H9 (cell line): Measurements from ENCODE around the gene BATF. TPM values are rescaled to one million over a fixed set of nuclear protein-coding genes. Genes with fewer than 3 reads are reported as not detected.
A peak's percentile ranks its signal among the peaks of the same experiment; 100 is the strongest.

ENCODE experiments used
- DNase-seq: peaks from one replicate; pipeline ENCODE4 v3.0.0-alpha.2; 2017
- H2AFZ ChIP-seq: one replicate; pipeline ENCODE4 v1.6.1; 2013; ENCODE audit warnings: mild to moderate bottlenecking, low read length, control low read depth, moderate library complexity
- H2AK5ac ChIP-seq: 2 replicates; pipeline ENCODE4 v1.6.1; 2013; ENCODE audit warnings: low read length, control low read depth, mixed read lengths; ENCODE audit not compliant: insufficient read length
- H2BK120ac ChIP-seq: one replicate; pipeline ENCODE4 v1.6.1; 2013; ENCODE audit warnings: low read depth, mild to moderate bottlenecking, low read length, control low read depth, inconsistent platforms; ENCODE audit not compliant: poor library complexity, severe bottlenecking
- H2BK12ac ChIP-seq: 2 replicates; pipeline ENCODE4 v1.6.1; 2013; ENCODE audit warnings: low read length, control low read depth, mixed read lengths, low read depth; ENCODE audit not compliant: insufficient read length
- H2BK15ac ChIP-seq: 2 replicates; pipeline ENCODE4 v1.6.1; 2013; ENCODE audit warnings: low read depth, low read length, control low read depth
- H2BK20ac ChIP-seq: one replicate; pipeline ENCODE4 v1.6.1; 2013; ENCODE audit warnings: low read depth, mild to moderate bottlenecking, low read length, control low read depth, inconsistent platforms; ENCODE audit not compliant: poor library complexity, severe bottlenecking
- H2BK5ac ChIP-seq: 2 replicates; pipeline ENCODE4 v1.6.1; 2013; ENCODE audit warnings: low read length, control low read depth, mixed read lengths; ENCODE audit not compliant: insufficient read length
- H3K14ac ChIP-seq: 2 replicates; pipeline ENCODE4 v1.6.1; 2013; ENCODE audit warnings: low read length, control low read depth; ENCODE audit not compliant: insufficient read depth
- H3K18ac ChIP-seq: 2 replicates; pipeline ENCODE4 v1.6.1; 2013; ENCODE audit warnings: low read depth, mild to moderate bottlenecking, mixed read lengths, low read length, control low read depth; ENCODE audit not compliant: insufficient read length
- H3K23ac ChIP-seq: 2 replicates; pipeline ENCODE4 v1.6.1; 2013; ENCODE audit warnings: low read length, control low read depth, mixed read lengths, low read depth; ENCODE audit not compliant: insufficient read length
- H3K23me2 ChIP-seq: 2 replicates; pipeline ENCODE4 v1.6.1; 2013; ENCODE audit warnings: low read depth, mild to moderate bottlenecking, mixed read lengths, low read length, control low read depth; ENCODE audit not compliant: insufficient read length, poor library complexity, severe bottlenecking
- H3K27ac ChIP-seq: 2 replicates; pipeline ENCODE4 v1.5.1; 2013; ENCODE audit warnings: low read length, control low read depth, mixed read lengths, low read depth; ENCODE audit not compliant: insufficient read length
- H3K27me3 ChIP-seq: 2 replicates; pipeline ENCODE4 v1.6.1; 2013; ENCODE audit warnings: low read length, control low read depth, inconsistent platforms; ENCODE audit not compliant: insufficient read depth
- H3K4ac ChIP-seq: 2 replicates; pipeline ENCODE4 v1.6.1; 2013; ENCODE audit warnings: low read depth, mild to moderate bottlenecking, control low read depth, inconsistent platforms, low read length, moderate library complexity
- H3K4me1 ChIP-seq: 2 replicates; pipeline ENCODE4 v1.6.1; 2013; ENCODE audit warnings: low read length, control low read depth, inconsistent platforms; ENCODE audit not compliant: insufficient read depth
- H3K4me2 ChIP-seq: 2 replicates; pipeline ENCODE4 v1.6.1; 2013; ENCODE audit warnings: low read length, control low read depth, mixed read lengths; ENCODE audit not compliant: insufficient read length, insufficient read depth
- H3K56ac ChIP-seq: 2 replicates; pipeline ENCODE4 v1.6.1; 2013; ENCODE audit warnings: low read depth, mild to moderate bottlenecking, mixed read lengths, low read length, control low read depth; ENCODE audit not compliant: insufficient read length
- H3K79me1 ChIP-seq: 2 replicates; pipeline ENCODE4 v1.6.1; 2013; ENCODE audit warnings: low read depth, mild to moderate bottlenecking, moderate library complexity, low read length, control low read depth, inconsistent platforms; ENCODE audit not compliant: insufficient read depth, poor library complexity, severe bottlenecking
- H3K79me2 ChIP-seq: 2 replicates; pipeline ENCODE4 v1.6.1; 2013; ENCODE audit warnings: low read length, control low read depth, inconsistent platforms; ENCODE audit not compliant: insufficient read depth
- H3K9ac ChIP-seq: 2 replicates; pipeline ENCODE4 v1.6.1; 2013; ENCODE audit warnings: low read length, control low read depth, mixed read lengths; ENCODE audit not compliant: insufficient read length; ENCODE audit errors: extremely low read depth
- H3K9me3 ChIP-seq: one replicate; pipeline ENCODE4 v1.6.1; 2013; ENCODE audit warnings: low read depth, low read length, inconsistent platforms; ENCODE audit not compliant: control insufficient read depth
- H3T11ph ChIP-seq: one replicate; pipeline ENCODE4 v1.6.1; 2013; ENCODE audit warnings: mild to moderate bottlenecking, low read length, control low read depth, inconsistent platforms
- H4K20me1 ChIP-seq: one replicate; pipeline ENCODE4 v1.6.1; 2013; ENCODE audit not compliant: control insufficient read depth, insufficient read length, insufficient read depth
- H4K5ac ChIP-seq: 2 replicates; pipeline ENCODE4 v1.6.1; 2013; ENCODE audit warnings: low read depth, mild to moderate bottlenecking, mixed read lengths, low read length, control low read depth; ENCODE audit not compliant: insufficient read length
- H4K8ac ChIP-seq: replicated peaks from 2 replicates; pipeline ENCODE4 v1.6.1; 2013; ENCODE audit warnings: low read length, control low read depth, mixed read lengths, low read depth; ENCODE audit not compliant: insufficient read length
- H4K91ac ChIP-seq: 2 replicates; pipeline ENCODE4 v1.6.1; 2013; ENCODE audit warnings: low read depth, mild to moderate bottlenecking, moderate library complexity, mixed read lengths, low read length, control low read depth; ENCODE audit not compliant: insufficient read length
- H3K27ac Mint-ChIP-seq, 3 experiments: 2 replicates in 2 of 3; 3 replicates in 1 of 3; pipeline ENCODE4 v1.8.0; 2020 to 2021; ENCODE audit warnings: mixed read lengths in 3 of 3, mild to moderate bottlenecking in 1 of 3, moderate library complexity in 1 of 3
- H3K27me3 Mint-ChIP-seq: 2 replicates; pipeline ENCODE4 v1.8.0; 2021; ENCODE audit warnings: low read depth, mild to moderate bottlenecking, moderate library complexity, mixed read lengths
- H3K36me3 Mint-ChIP-seq, 3 experiments: 2 replicates in 2 of 3; 3 replicates in 1 of 3; pipeline ENCODE4 v1.8.0; 2020 to 2021; ENCODE audit warnings: low read depth in 3 of 3, mixed read lengths in 3 of 3; ENCODE audit not compliant: insufficient read depth in 1 of 3
- H3K4me1 Mint-ChIP-seq, 2 experiments: 2 replicates each; pipeline ENCODE4 v1.8.0; 2020; ENCODE audit warnings: mixed read lengths in 2 of 2
- H3K4me3 Mint-ChIP-seq, 2 experiments: 2 replicates in 1 of 2; 3 replicates in 1 of 2; pipeline ENCODE4 v1.8.0; 2020 to 2021; ENCODE audit warnings: mild to moderate bottlenecking in 2 of 2, mixed read lengths in 2 of 2, moderate library complexity in 1 of 2
- H3K9me3 Mint-ChIP-seq, 2 experiments: 2 replicates in 1 of 2; 3 replicates in 1 of 2; pipeline ENCODE4 v1.8.0; 2020; ENCODE audit warnings: mild to moderate bottlenecking in 2 of 2, mixed read lengths in 2 of 2, moderate library complexity in 1 of 2
- CTCF ChIP-seq: fragments of 200-600 bp; sonication (generic); conservative IDR thresholded peaks from 3 replicates; pipeline ENCODE4 v1.8.0; 2021; ENCODE audit warnings: antibody characterized with exemption, mild to moderate bottlenecking
- WGBS: extraction: QIAGEN DNeasy Blood & Tissue Kit; methylation state at CpG from one replicate; pipeline ENCODE4 v1.1.7; 2013; ENCODE audit warnings: missing lambda C conversion rate, low lambda C conversion rate, mixed read lengths; ENCODE audit not compliant: insufficient read length; ENCODE audit errors: extremely low coverage; 5-methylcytosine and 5-hydroxymethylcytosine counted together
- total RNA-seq: library from RNA; stranded (reverse); gene quantifications from 2 replicates; pipeline ENCODE4 v1.2.1, GENCODE V29; 2021

The BATF gene
- total RNA-seq, 1 experiment from 2014 or later = not detected

GRCh38 chr14:75579882-75580281, 57.6 kb downstream of the BATF start:
- Histone ChIP-seq H3K4me1 (peaks cover 6% of the 10 kb centered on the region), H3K18ac (no peak overlapping the region), H3K27me3 (no peaks in the 10 kb centered on the region; the same call in 1 of the 2 replicates), H3K9me3 (no peaks in the 10 kb centered on the region), H3K56ac (no peak overlapping the region), H3K27ac (no peak overlapping the region), H3K14ac (no peak overlapping the region), H3K23me2 (peaks cover 14% of the 10 kb centered on the region), H2AK5ac (no peak overlapping the region), H3K4ac (no peak overlapping the region), H2BK15ac (no peak overlapping the region), H2BK12ac (no peak overlapping the region), H3T11ph (no peak overlapping the region), H3K9ac (no peak overlapping the region), H4K5ac (no peak overlapping the region), H2BK120ac (no peak overlapping the region), H2AFZ (no peak overlapping the region), H3K79me1 (no peaks in the 10 kb centered on the region), H3K4me2 (peak overlapping the region; percentile 26), H4K20me1 (no peaks in the 10 kb centered on the region), H2BK20ac (no peak overlapping the region), H3K23ac (no peak overlapping the region), H4K91ac (no peak overlapping the region), H3K79me2 (no peaks in the 10 kb centered on the region), H2BK5ac (no peak overlapping the region), H4K8ac (no peak overlapping the region)
- Mint-ChIP-seq H3K36me3 (no peaks in the 10 kb centered on the region), H3K27me3 (peaks cover 7% of the 10 kb centered on the region), H3K9me3 (no peaks in the 10 kb centered on the region), H3K4me1 (peaks cover 14 to 17% of the 10 kb centered on the region in 2 experiments; a peak in 3 of 4 replicates), H3K4me3 (peak overlapping the region in 1 of 2 experiments; percentile 90; a peak in 3 of 5 replicates), H3K27ac (no peak overlapping the region)
- TF ChIP-seq CTCF = no peak
- WGBS = no CpG with 5 or more reads among the region's 3 CpGs
- no peak for DNase-seq
